NOMO-1 (cell line): ENCODE results near the gene EEF1A2.

Experiments used
- DNase-seq, 2 experiments: peaks; one replicate each; lab custom pipeline; 2025; ENCODE audit not compliant: unreplicated experiment in 2 of 2; lab: John Stamatoyannopoulos, UW

Gene EEF1A2

GRCh38 chr20:63440366-63440955 lies 58.4 kb downstream of the EEF1A2 start:
- no peak for DNase-seq

GRCh38 chr20:63439866-63440265 lies 59.0 kb downstream of the EEF1A2 start:
- no peak for DNase-seq

- no peak for DNase-seq
Measured at GRCh38 chr20:63438121-63438520, 60.8 kb downstream of the EEF1A2 start.
